ENCODE measurements around the gene SNTG2. TPM values are rescaled to one million over a fixed set of nuclear protein-coding genes. Genes with fewer than 3 reads are reported as not detected.

Gene SNTG2
- total RNA-seq, 2 experiments from 2014 or later, result 0.25 to 0.57 TPM

DNA sequence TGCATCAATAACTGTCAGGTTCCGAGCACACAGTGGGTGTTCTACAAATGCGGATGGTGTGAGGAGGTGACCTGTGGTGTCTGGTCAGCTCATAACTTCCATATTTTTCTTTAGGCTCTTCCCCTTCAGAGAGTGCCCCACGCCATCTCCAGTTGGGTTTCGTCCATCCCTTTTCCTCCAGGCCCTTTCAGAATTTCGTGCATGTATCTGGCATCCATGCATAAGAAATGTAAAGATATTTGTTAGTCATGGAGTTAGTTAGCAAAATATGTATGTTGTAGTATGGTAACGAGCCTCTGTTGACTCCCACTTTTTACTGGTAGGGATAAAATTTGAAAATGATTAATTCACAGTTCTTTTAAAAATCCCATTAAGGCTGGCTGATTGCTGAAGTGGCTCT, 67.2 kb downstream of the SNTG2 start:
- H3K27ac Mint-ChIP-seq, result no peak overlapping the region

DNA sequence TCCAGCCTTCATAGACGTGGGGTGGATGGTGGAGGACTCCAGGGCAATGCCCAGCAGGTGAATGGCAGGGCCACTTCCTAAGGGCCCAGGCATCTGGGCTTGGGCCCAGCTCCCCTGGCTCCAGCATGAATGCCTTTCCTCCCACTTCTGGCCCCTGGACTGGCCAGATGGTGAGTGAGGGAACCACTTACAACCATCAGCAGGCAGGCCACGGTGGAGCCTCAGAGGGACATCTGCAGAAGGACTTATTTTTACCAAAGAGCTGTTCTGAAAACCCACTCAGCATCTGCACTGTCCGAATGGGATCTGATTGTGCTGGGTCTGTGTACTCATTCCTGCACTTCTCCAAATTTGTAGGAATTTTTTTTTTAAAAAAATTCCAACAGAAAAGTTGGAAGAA, 69.6 kb downstream of the SNTG2 start:
- no peak for DNase-seq
- Mint-ChIP-seq H3K4me1 (no peaks in the 10 kb centered on the region), H3K36me3 (ENCODE audit: low read depth) (no peaks in the 10 kb centered on the region), H3K27me3 (no peaks in the 10 kb centered on the region), H3K27ac (no peak overlapping the region), H3K4me3 (no peak overlapping the region), H3K9me3 (ENCODE audit: low read depth) (no peaks in the 10 kb centered on the region)
- CTCF ChIA-PET, result no interaction called here
- no peak for ATAC-seq
- POLR2A ChIA-PET, result no interaction called here
- intact Hi-C loops (cut with DNase I, micrococcal nuclease), result no loop called here

More for the DNA sequence above, 67.2 kb downstream of the SNTG2 start:
- POLR2A ChIA-PET, result no interaction called here
- DNase-seq, result no peak
- CTCF ChIA-PET, result no interaction called here
- no peak overlapping the region for H3K4me3 Mint-ChIP-seq
- intact Hi-C loops (cut with DNase I, micrococcal nuclease), result no loop called here
- H3K36me3 Mint-ChIP-seq (ENCODE audit: low read depth), result no peaks in the 10 kb centered on the region
- no peaks in the 10 kb centered on the region for H3K4me1 Mint-ChIP-seq
- H3K27me3 Mint-ChIP-seq, result no peaks in the 10 kb centered on the region
- no peaks in the 10 kb centered on the region for H3K9me3 Mint-ChIP-seq (ENCODE audit: low read depth)
- ATAC-seq, result no peak

DNA sequence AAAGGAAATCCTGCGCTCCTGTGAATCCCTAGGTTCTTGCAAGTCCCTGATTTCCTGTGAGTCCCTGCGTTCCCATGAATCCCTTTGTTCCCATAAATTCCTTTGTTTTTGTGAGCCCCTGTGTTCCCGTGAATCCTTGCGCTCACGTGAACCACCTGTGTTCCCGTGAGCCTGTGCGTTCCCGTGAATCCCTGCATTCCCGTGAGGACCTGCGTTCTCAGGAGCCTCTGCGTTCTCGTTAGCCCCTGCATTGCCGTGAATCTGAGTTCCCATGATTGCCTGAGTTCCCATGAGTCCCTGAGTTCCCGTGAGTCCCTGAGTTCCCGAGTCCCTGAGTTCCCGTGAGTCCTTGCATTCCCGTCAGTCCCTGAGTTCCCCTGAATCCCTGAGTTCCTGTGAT, 71.5 kb downstream of the SNTG2 start:
- Mint-ChIP-seq H3K27ac (no peak overlapping the region), H3K9me3 (ENCODE audit: low read depth) (no peaks in the 10 kb centered on the region), H3K4me3 (no peak overlapping the region), H3K27me3 (peaks cover 5% of the 10 kb centered on the region), H3K4me1 (no peaks in the 10 kb centered on the region), H3K36me3 (ENCODE audit: low read depth) (no peaks in the 10 kb centered on the region)
- DNase-seq (no peak), ATAC-seq (no peak)
- ChIA-PET POLR2A (interaction anchor here (0.7 kb wide), 1 partner anchor 43 kb away, joined by 3 read pairs; no protein-coding TSS in a partner anchor), CTCF (interaction anchor here (0.6 kb wide), 1 partner anchor 529 kb away, joined by 3 read pairs; no protein-coding TSS in a partner anchor)
- intact Hi-C loops (cut with DNase I, micrococcal nuclease), result no loop called here

DNA sequence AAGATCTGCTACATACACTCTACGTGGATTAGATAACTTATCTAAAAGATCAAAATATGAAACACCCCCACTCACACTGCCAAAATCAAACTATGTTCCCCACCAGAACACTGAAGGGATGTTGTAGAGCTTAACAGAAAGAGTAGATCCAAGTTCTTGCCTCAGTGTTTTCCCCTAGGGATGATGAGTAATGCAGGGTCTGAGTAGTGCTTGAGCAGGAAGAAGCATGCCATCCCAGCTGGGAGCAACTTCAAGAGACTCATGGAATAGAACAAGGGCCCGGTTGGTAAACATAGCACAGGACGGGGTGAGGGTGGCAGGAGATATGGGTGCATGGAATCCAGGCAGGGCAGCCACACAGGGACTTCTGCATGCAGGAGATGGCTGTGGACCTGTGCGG, 74.3 kb downstream of the SNTG2 start:
- ChIA-PET POLR2A (no interaction called here), CTCF (no interaction called here)
- Mint-ChIP-seq H3K36me3 (ENCODE audit: low read depth) (no peaks in the 10 kb centered on the region), H3K9me3 (ENCODE audit: low read depth) (no peaks in the 10 kb centered on the region), H3K27ac (no peak overlapping the region), H3K4me1 (no peaks in the 10 kb centered on the region), H3K4me3 (no peak overlapping the region), H3K27me3 (peaks cover 5% of the 10 kb centered on the region)
- intact Hi-C loops (cut with DNase I, micrococcal nuclease), result no loop called here
- ATAC-seq (no peak), DNase-seq (no peak)

DNA sequence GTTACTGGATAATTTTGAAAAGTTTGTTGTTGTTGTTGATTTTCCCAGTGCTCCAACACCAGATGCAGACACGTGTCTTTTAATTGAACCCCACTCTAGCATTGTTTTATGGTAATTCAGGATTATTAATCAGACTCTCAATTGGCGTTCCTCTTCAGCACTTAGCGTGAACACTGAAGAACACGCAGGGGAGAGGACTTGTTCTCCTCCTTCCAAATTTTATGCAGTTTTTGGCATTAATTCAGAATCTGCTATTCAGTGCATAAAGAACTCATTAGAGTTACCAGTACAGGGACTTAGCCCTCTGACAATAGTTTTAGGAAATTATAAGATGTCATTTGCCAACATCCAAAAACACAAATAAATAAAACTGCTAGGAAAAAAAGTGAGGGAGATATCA, 75.5 kb downstream of the SNTG2 start:
- CTCF ChIA-PET, result no interaction called here
- DNase-seq, result no peak
- no peaks in the 10 kb centered on the region for H3K9me3 Mint-ChIP-seq (ENCODE audit: low read depth)
- intact Hi-C loops (cut with DNase I, micrococcal nuclease), result no loop called here
- H3K4me3 Mint-ChIP-seq, result no peak overlapping the region
- H3K27me3 Mint-ChIP-seq, result peaks cover 5% of the 10 kb centered on the region
- POLR2A ChIA-PET, result no interaction called here
- no peaks in the 10 kb centered on the region for H3K36me3 Mint-ChIP-seq (ENCODE audit: low read depth)
- H3K4me1 Mint-ChIP-seq, result no peaks in the 10 kb centered on the region
- ATAC-seq, result no peak
- H3K27ac Mint-ChIP-seq, result no peak overlapping the region

DNA sequence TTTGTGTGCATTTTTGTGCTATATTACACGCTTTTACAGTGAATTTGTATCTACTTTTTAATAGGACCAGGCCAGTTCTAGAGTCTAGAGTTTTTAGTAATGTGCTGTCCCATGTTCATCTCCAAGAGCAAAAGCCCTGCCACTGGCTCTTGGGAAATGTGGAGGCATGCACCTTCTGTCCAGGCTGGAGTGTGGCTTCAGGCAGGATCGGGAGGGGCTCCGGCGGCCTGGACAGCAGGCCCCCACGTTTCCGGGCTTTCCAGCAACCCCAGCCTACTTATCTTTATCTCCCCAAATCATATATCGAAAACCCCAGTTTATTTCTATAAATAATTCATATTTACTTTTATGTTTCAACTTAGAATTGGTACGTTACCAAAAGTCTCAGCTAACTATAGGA, 78.2 kb downstream of the SNTG2 start:
- Mint-ChIP-seq H3K27me3 (peaks cover 5% of the 10 kb centered on the region), H3K27ac (no peak overlapping the region), H3K36me3 (ENCODE audit: low read depth) (no peaks in the 10 kb centered on the region), H3K4me1 (peaks cover 2% of the 10 kb centered on the region), H3K9me3 (ENCODE audit: low read depth) (no peaks in the 10 kb centered on the region), H3K4me3 (no peak overlapping the region)
- no peak for DNase-seq
- no peak for ATAC-seq
- CTCF ChIA-PET, result no interaction called here
- POLR2A ChIA-PET, result no interaction called here
- intact Hi-C loops (cut with DNase I, micrococcal nuclease), result no loop called here

DNA sequence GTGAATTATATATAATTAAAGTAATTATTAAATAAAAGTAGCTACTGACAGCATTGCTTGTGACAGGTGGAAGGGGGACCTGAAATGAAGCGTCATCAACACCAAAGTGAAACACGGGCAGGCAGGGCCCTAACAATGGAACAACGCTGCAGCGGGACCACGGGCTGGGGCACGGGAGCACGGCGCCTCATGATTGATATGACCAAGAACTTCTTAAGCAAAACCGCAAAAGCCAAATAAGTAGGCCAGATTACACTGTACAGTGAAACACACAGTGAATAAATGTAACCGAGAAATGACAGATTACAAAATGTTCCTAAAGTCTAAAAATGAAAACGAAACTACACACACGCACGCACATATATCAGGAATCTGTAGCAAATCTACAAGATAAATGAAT, 81.4 kb downstream of the SNTG2 start:
- H3K4me1 Mint-ChIP-seq, result peaks cover 2% of the 10 kb centered on the region
- CTCF ChIA-PET, result no interaction called here
- DNase-seq (peak; percentile 34), ATAC-seq (peak; percentile 64)
- no peaks in the 10 kb centered on the region for H3K9me3 Mint-ChIP-seq (ENCODE audit: low read depth)
- H3K27ac Mint-ChIP-seq, result no peak overlapping the region
- H3K27me3 Mint-ChIP-seq, result peaks cover 1% of the 10 kb centered on the region
- intact Hi-C loops (cut with DNase I, micrococcal nuclease), result no loop called here
- peak overlapping the region; percentile 22 for H3K4me3 Mint-ChIP-seq
- H3K36me3 Mint-ChIP-seq (ENCODE audit: low read depth), result no peaks in the 10 kb centered on the region
- POLR2A ChIA-PET, result no interaction called here

DNA sequence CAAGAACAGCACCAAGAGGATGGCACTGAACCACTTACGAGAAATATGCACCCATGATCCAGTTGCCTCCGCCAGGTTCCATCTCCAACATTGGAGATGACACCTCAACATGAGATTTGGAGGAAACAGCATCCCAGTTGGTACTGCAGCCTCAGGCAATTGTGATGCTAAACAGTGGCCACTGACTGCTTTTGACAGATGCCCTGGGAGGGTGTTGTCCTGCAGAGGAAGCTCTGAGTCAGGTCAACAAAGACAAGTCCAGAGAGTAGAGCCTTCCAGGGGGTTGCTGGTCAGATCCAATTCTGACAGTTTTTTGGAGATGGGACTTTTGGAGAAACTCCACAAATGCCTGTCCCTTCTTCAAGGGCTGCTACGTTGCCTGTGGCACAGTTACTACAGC, 82.4 kb downstream of the SNTG2 start:
- ATAC-seq (no peak), DNase-seq (no peak)
- ChIA-PET CTCF (no interaction called here), POLR2A (no interaction called here)
- peaks cover 2% of the 10 kb centered on the region for H3K27me3 Mint-ChIP-seq
- H3K36me3 Mint-ChIP-seq (ENCODE audit: low read depth), result no peaks in the 10 kb centered on the region
- peaks cover 2% of the 10 kb centered on the region for H3K4me1 Mint-ChIP-seq
- intact Hi-C loops (cut with DNase I, micrococcal nuclease), result no loop called here
- H3K9me3 Mint-ChIP-seq (ENCODE audit: low read depth), result no peaks in the 10 kb centered on the region
- H3K4me3 Mint-ChIP-seq, result no peak overlapping the region
- no peak overlapping the region for H3K27ac Mint-ChIP-seq

DNA sequence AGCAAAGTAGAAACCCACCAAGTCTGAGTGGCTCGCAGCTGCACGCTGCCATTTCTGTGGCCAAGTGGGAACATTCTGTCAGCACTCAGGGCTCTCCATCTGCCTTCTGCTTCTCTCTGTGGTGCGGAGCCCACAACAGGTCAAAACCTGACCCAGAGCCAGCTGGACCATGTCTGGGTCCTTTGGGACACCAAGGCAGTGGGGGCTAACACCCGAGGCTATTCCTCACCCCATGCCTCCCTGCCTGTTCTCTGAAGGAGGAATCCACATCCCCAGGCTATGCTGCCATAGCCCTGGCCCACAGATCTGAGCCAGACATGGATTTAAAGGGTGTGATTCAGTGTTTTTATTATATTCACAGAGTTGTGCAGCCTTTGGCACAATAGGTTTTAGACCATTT, 86.4 kb downstream of the SNTG2 start:
- H3K36me3 Mint-ChIP-seq (ENCODE audit: low read depth), result no peaks in the 10 kb centered on the region
- no peak for DNase-seq
- ATAC-seq, result no peak
- no peaks in the 10 kb centered on the region for H3K4me1 Mint-ChIP-seq
- POLR2A ChIA-PET, result no interaction called here
- CTCF ChIA-PET, result no interaction called here
- H3K9me3 Mint-ChIP-seq (ENCODE audit: low read depth), result no peaks in the 10 kb centered on the region
- H3K27me3 Mint-ChIP-seq, result peaks cover 2% of the 10 kb centered on the region
- no peak overlapping the region for H3K4me3 Mint-ChIP-seq
- intact Hi-C loops (cut with DNase I, micrococcal nuclease), result no loop called here
- H3K27ac Mint-ChIP-seq, result no peak overlapping the region

DNA sequence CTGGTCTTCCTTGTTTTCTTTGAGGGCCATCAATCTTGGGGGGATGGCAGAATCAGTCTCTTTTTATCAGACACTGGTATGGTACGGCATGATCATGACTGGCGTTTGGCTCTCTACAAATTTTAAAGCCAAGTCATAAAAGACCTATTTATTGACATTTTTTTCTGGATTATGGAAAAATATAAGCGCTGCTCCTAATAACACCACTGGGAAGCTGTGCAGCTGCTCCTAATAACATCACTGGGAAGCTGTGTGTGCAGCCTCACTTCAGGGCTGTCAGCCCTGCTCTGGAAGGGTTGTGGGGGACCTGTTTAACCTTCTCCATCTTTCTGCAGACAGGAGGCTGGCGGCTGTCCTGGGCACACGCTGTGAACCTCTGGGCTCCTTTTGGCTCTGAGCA, 88.9 kb downstream of the SNTG2 start:
- H3K36me3 Mint-ChIP-seq (ENCODE audit: low read depth), result no peaks in the 10 kb centered on the region
- no peaks in the 10 kb centered on the region for H3K4me1 Mint-ChIP-seq
- ATAC-seq, result no peak

DNA sequence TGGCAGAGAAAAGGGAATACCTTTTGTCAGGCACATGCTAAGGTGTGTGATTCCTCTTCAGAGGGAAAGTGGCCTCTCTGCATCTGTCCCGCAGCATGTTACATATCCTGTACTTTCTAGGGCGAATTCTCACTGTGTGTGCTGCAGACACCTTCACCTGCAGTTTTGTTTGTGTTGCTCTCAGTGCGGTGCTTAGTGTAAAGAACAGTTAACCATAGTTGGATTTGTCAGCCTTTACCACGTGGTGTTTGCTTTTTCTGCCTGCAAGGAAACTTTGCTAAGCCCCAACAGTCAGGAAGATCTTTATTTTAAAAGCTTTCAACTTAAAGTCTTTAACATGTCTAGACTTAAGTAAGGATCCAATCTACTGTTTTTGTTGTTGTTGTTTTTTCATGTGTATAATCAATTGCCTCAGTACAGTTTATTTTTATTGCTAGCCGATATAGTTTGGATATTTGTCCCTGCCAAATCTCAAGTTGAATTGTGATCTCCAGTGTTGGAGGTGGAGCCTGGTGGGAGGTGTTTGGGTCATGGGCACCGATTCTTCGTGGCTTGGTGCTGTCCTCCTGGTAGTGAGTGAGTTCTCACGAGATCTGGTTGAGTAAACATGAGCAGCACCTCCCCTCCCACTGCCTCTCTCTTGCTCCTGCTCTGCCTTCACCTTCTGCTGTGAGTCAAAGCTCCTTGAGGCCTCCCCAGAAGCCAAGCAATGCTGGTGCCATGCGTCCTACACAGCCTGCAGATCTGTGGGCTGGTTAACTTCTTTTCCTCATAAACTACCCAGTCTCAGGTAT, 90.6 kb downstream of the SNTG2 start:
- Mint-ChIP-seq H3K9me3 (ENCODE audit: low read depth) (peaks cover 16% of the 10 kb centered on the region), H3K4me3 (no peak overlapping the region), H3K27me3 (peaks cover 3% of the 10 kb centered on the region), H3K27ac (no peak overlapping the region), H3K36me3 (ENCODE audit: low read depth) (no peaks in the 10 kb centered on the region), H3K4me1 (peaks cover 3% of the 10 kb centered on the region)
- ATAC-seq (no peak), DNase-seq (no peak)
- POLR2A ChIA-PET, result no interaction called here
- CTCF ChIA-PET, result no interaction called here
- intact Hi-C loops (cut with DNase I, micrococcal nuclease), result no loop called here

More for the DNA sequence above, 88.9 kb downstream of the SNTG2 start:
- DNase-seq, result no peak
- CTCF ChIA-PET, result no interaction called here
- POLR2A ChIA-PET, result no interaction called here
- Mint-ChIP-seq H3K27me3 (peaks cover 2% of the 10 kb centered on the region), H3K4me3 (no peak overlapping the region), H3K9me3 (ENCODE audit: low read depth) (peaks cover 10% of the 10 kb centered on the region), H3K27ac (no peak overlapping the region)
- intact Hi-C loops (cut with DNase I, micrococcal nuclease), result no loop called here

DNA sequence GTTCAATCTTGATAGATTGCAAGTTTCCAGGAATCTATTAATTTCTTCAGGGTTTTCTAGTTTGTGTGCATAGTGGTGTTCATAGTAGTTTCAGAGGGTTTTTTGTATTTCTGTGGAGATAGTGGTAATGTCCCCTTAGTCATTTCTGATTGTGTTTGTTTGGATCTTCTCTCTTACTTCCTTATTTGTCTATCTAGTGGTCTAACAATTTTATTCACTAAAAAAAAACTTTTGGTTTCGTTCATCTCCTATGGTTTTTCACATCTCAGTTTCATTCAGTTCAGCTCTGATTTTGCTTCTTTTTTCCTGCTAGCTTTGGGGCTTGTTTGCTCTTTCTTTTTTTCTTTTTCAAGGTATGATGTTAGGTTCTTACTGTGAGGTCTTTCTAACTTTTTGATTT, 94.5 kb downstream of the SNTG2 start:
- intact Hi-C loops (cut with DNase I, micrococcal nuclease), result no loop called here
- ATAC-seq, result no peak
- POLR2A ChIA-PET, result no interaction called here

More for the DNA sequence above, 94.5 kb downstream of the SNTG2 start:
- H3K4me3 Mint-ChIP-seq, result no peak overlapping the region
- H3K36me3 Mint-ChIP-seq (ENCODE audit: low read depth), result no peaks in the 10 kb centered on the region
- CTCF ChIA-PET, result interaction anchor here (0.7 to 1.1 kb wide), 2 partner anchors 16 to 48 kb away, joined by 3 read pairs; no protein-coding TSS in a partner anchor
- H3K4me1 Mint-ChIP-seq, result peaks cover 3% of the 10 kb centered on the region
- no peak overlapping the region for H3K27ac Mint-ChIP-seq
- H3K9me3 Mint-ChIP-seq (ENCODE audit: low read depth), result peaks cover 34% of the 10 kb centered on the region
- no peak for DNase-seq
- peaks cover 13% of the 10 kb centered on the region for H3K27me3 Mint-ChIP-seq

Measured in activated CD4-positive, alpha-beta T cell treated with anti-CD3 and anti-CD28 coated beads for 36 hours (primary cell).